HepG2 (cell line): Measurements from ENCODE around the gene USP24. TPM values are rescaled to one million over a fixed set of nuclear protein-coding genes. Genes with fewer than 3 reads are reported as not detected.

Experiments
- ATAC-seq: fragments of 200-7000 bp; cut with Tn5 transposase; 3 replicates; pipeline ENCODE4 v1.9.1; 2020; ENCODE audit warnings: mild to moderate bottlenecking, moderate library complexity
- BruUV-seq: library from RNA; stranded (reverse); fragments of 400-500 nt; replicated peaks from 2 replicates; lab custom pipeline; 2021; lab: Mats Ljungman, UMichigan
- CTCF ChIA-PET: fragments of 300-600 bp; formaldehyde crosslinking; extraction: SDS; loops from one replicate; lab custom pipeline; 2021; ENCODE audit warnings: low total read pairs, inconsistent platforms, low intra/inter-chr PET ratio; lab: Yijun Ruan, JAX
- POLR2A ChIA-PET: fragments of 350-600 bp; sonication (Branson Sonifier 250); formaldehyde crosslinking; loops from one replicate; lab custom pipeline; 2020; ENCODE audit warnings: antibody characterized with exemption, inconsistent platforms; lab: Yijun Ruan, JAX
- DNase-seq: peaks from one replicate; pipeline ENCODE4 v3.0.0-alpha.2; 2015; ENCODE audit warnings: low spot score
- FAIRE-seq: peaks from 3 replicates; lab custom pipeline; 2011; peaks lifted over from hg19 to GRCh38; lab: Jason Lieb, UNC
- H2AFZ ChIP-seq: one replicate; pipeline ENCODE4 v1.6.1; 2011; ENCODE audit warnings: low read length, inconsistent platforms
- H3K27ac ChIP-seq: fragments of 300-600 bp; 3 replicates; pipeline ENCODE4 v1.8.0; 2011; ENCODE audit warnings: mixed run types, mild to moderate bottlenecking, mixed read lengths, low read length, inconsistent platforms; ENCODE audit not compliant: insufficient read depth; ENCODE audit errors: extremely low read length
- H3K27me3 ChIP-seq, 2 experiments: fragments of 200-600 bp in 1 of 2; 2 replicates in 1 of 2; 3 replicates in 1 of 2; pipeline versions ENCODE4 v1.6.0 to v1.8.0; 2011; ENCODE audit warnings: low read length in 2 of 2, mild to moderate bottlenecking in 2 of 2, moderate library complexity in 2 of 2, inconsistent platforms in 1 of 2; ENCODE audit not compliant: insufficient read depth in 2 of 2, control insufficient read depth in 1 of 2
- H3K36me3 ChIP-seq, 2 experiments: fragments of 200-600 bp in 1 of 2; replicated peaks in 1 of 2; 2 replicates in 1 of 2; 3 replicates in 1 of 2; pipeline versions ENCODE4 v1.5.1 to v1.8.0; 2011; ENCODE audit warnings: low read length in 2 of 2, inconsistent platforms in 1 of 2; ENCODE audit not compliant: insufficient read depth in 2 of 2, control insufficient read depth in 1 of 2
- H3K4me1 ChIP-seq: 2 replicates; pipeline ENCODE4 v1.5.1; 2012; ENCODE audit warnings: low read length, inconsistent platforms; ENCODE audit not compliant: insufficient read depth
- H3K4me2 ChIP-seq: 2 replicates; pipeline ENCODE4 v1.6.0; 2011; ENCODE audit warnings: low read depth, low read length, inconsistent platforms
- H3K4me3 ChIP-seq, 3 experiments: fragments of 200-600 bp in 1 of 3; sonication (generic), shearing (Covaris generic) in 1 of 3; replicated peaks in 1 of 3; 2 replicates each; pipeline ENCODE4 v1.5.1; 2011 to 2016; ENCODE audit warnings: low read length in 3 of 3, inconsistent platforms in 2 of 3, low read depth in 2 of 3, mild to moderate bottlenecking in 2 of 3, control low read depth in 1 of 3, mixed read lengths in 1 of 3; ENCODE audit not compliant: insufficient read depth in 1 of 3
- H3K79me2 ChIP-seq: one replicate; pipeline ENCODE4 v1.6.1; 2011; ENCODE audit warnings: low read length, inconsistent platforms; ENCODE audit not compliant: insufficient read depth
- H3K9ac ChIP-seq: 2 replicates; pipeline ENCODE4 v1.6.0; 2011; ENCODE audit warnings: mild to moderate bottlenecking, low read depth, low read length, inconsistent platforms; ENCODE audit not compliant: insufficient read depth
- H3K9me3 ChIP-seq: 2 replicates; pipeline ENCODE4 v1.5.1; 2012; ENCODE audit warnings: mild to moderate bottlenecking, low read length
- H4K20me1 ChIP-seq: 2 replicates; pipeline ENCODE4 v1.6.0; 2011; ENCODE audit warnings: inconsistent platforms, mild to moderate bottlenecking, low read length, moderate library complexity; ENCODE audit not compliant: insufficient read depth
- ARHGAP35 ChIP-seq: sonication (generic); formaldehyde crosslinking; IDR thresholded peaks from 2 replicates; pipeline ENCODE4 v1.9.0; 2022; ENCODE audit warnings: mild to moderate bottlenecking, inconsistent platforms, moderate library complexity, missing genetic modification reagents, borderline replicate concordance
- GABPB1 ChIP-seq: IDR thresholded peaks from 2 replicates; pipeline ENCODE4 v1.6.1; 2016; ENCODE audit warnings: mild to moderate bottlenecking, missing genetic modification reagents, moderate library complexity, missing compliant biosample characterization
- HOXD1 ChIP-seq: sonication (generic); formaldehyde crosslinking; IDR thresholded peaks from 2 replicates; pipeline ENCODE4 v1.5.0; 2020; ENCODE audit warnings: missing genetic modification reagents
- JARID2 ChIP-seq: sonication (generic); formaldehyde crosslinking; IDR thresholded peaks from 2 replicates; pipeline ENCODE4 v1.8.1; 2023; ENCODE audit warnings: missing genetic modification reagents, inconsistent platforms; ENCODE audit not compliant: insufficient replicate concordance
- KMT2A ChIP-seq: sonication (generic); formaldehyde crosslinking; IDR thresholded peaks from 2 replicates; pipeline ENCODE4 v1.4.0; 2020; ENCODE audit warnings: missing genetic modification reagents
- MAFF ChIP-seq: IDR thresholded peaks from 2 replicates; pipeline ENCODE4 v1.6.1; 2011; ENCODE audit warnings: low read depth, low read length, improper control_type of control experiment
- MAFK ChIP-seq, 2 experiments: IDR thresholded peaks in 1 of 2; conservative IDR thresholded peaks in 1 of 2; 2 replicates each; pipeline ENCODE4 v1.6.1; 2011; ENCODE audit warnings: improper control_type of control experiment in 2 of 2, low read length in 2 of 2
- POLR2AphosphoS5 ChIP-seq: IDR thresholded peaks from 2 replicates; pipeline ENCODE4 v1.6.1; 2012; ENCODE audit warnings: low read depth, low read length
- SOX5 ChIP-seq: IDR thresholded peaks from 2 replicates; pipeline ENCODE4 v1.6.1; 2016; ENCODE audit warnings: borderline replicate concordance
- TBX3 ChIP-seq: fragments of 450-650 bp; IDR thresholded peaks from 2 replicates; pipeline ENCODE4 v1.6.1; 2017; ENCODE audit warnings: antibody characterized with exemption, mild to moderate bottlenecking, inconsistent platforms, borderline replicate concordance
- TCF7 ChIP-seq: sonication (generic); IDR thresholded peaks from 2 replicates; pipeline ENCODE4 v1.6.1; 2016; ENCODE audit warnings: antibody characterized with exemption, low read depth
- ZBTB49 ChIP-seq: sonication (generic); formaldehyde crosslinking; IDR thresholded peaks from 2 replicates; pipeline ENCODE4 v1.4.0; 2020; ENCODE audit warnings: missing genetic modification reagents, borderline replicate concordance
- ZNF335 ChIP-seq: sonication (generic); formaldehyde crosslinking; IDR thresholded peaks from 2 replicates; pipeline ENCODE4 v1.4.0; 2020; ENCODE audit warnings: missing genetic modification reagents
- ZNF512B ChIP-seq: sonication (generic); formaldehyde crosslinking; IDR thresholded peaks from 2 replicates; pipeline ENCODE4 v1.5.1; 2020; ENCODE audit warnings: missing genetic modification reagents, mild to moderate bottlenecking, borderline replicate concordance
- ZNF746 ChIP-seq: sonication (generic); formaldehyde crosslinking; IDR thresholded peaks from 2 replicates; pipeline ENCODE4 v1.8.0; 2022; ENCODE audit warnings: mild to moderate bottlenecking, missing genetic modification reagents
- WGBS: methylation state at CpG from one replicate; pipeline ENCODE4 v1.1.6; 2017; ENCODE audit warnings: low lambda C conversion rate; 5-methylcytosine and 5-hydroxymethylcytosine counted together
- in situ Hi-C: cut with HindIII; loops from 2 replicates; pipeline ENCODE4 v1.10.0; 2017; ENCODE audit warnings: low pct_unique_long_range_greater_than_20kb; ENCODE audit not compliant: extremely low pct_ligation_motif_present
- intact Hi-C: fragments of 100-400 bp; cut with micrococcal nuclease; formaldehyde crosslinking; loops from one replicate; pipeline ENCODE4 v1.10.0; 2022; ENCODE audit not compliant: unreplicated experiment
- polyA plus RNA-seq, 8 experiments: library from polyadenylated mRNA; depleted of rRNA in 3 of 8; stranded (reverse) in 7 of 8; unstranded in 1 of 8; fragments of >200 nt; fragmentation: Illumina TruSeq in 4 of 8; extraction: Trizol in 4 of 8; gene quantifications; 2 replicates each; pipeline versions ENCODE4 v1.2.1 to v1.2.3, GENCODE V29; 2011 to 2016; ENCODE audit warnings: low read depth in 4 of 8, missing spikeins in 1 of 8, mixed read lengths in 1 of 8; ENCODE audit not compliant: insufficient read depth in 1 of 8
- total RNA-seq, 5 experiments: library from RNA; depleted of rRNA; stranded (reverse); fragments of >200 nt; fragmentation: Illumina TruSeq; extraction: Trizol; gene quantifications; 2 replicates each; pipeline ENCODE4 v1.2.3, GENCODE V29; 2016; ENCODE audit warnings: low read depth in 1 of 5

USP24 gene
- total and polyA plus RNA-seq, 2 of the 13 experiments (the other 11 are each of a cell fraction or from before 2014, with no cell fraction given): 18.8 to 47.6 TPM

GRCh38 chr1:55095095-55095494, 120.1 kb downstream of the USP24 start:
- peaks cover 24 to 84% of the 10 kb centered on the region in 2 experiments for H3K36me3 ChIP-seq
- POLR2A ChIA-PET: no interaction called here
- WGBS: 97% methylated on average over 5 of the region's 5 CpGs
- no peak overlapping the region for H3K9ac ChIP-seq
- no peak overlapping the region for H3K27ac ChIP-seq
- H4K20me1 ChIP-seq: no peaks in the 10 kb centered on the region
- H3K79me2 ChIP-seq: no peaks in the 10 kb centered on the region
- no peak overlapping the region for H3K4me3 ChIP-seq
- no peaks in the 10 kb centered on the region for H3K4me1 ChIP-seq
- in situ Hi-C loops (no loop called here), intact Hi-C loops (no loop called here)
- DNase-seq (no peak), FAIRE-seq (no peak), ATAC-seq (no peak)
- H3K9me3 ChIP-seq: no peaks in the 10 kb centered on the region
- no peaks in the 10 kb centered on the region for H3K27me3 ChIP-seq
- no peak overlapping the region for H3K4me2 ChIP-seq
- H2AFZ ChIP-seq: no peak overlapping the region
- TF ChIP-seq ZNF512B (CRISPR knock-in tag) (no peak), MAFK (conservative IDR thresholded peaks at IDR 0.05 in 1 of 2, IDR thresholded peaks at IDR 0.05 in 1 of 2; ENCODE audit: low read length in 2 of 2) (peak; percentile 58 to 83), MAFF (peak; percentile 62), ZNF335 (no peak)
- CTCF ChIA-PET: no interaction called here
- no TSS peak for BruUV-seq

GRCh38 chr1:55092475-55092874, 122.7 kb downstream of the USP24 start:
- FAIRE-seq: no peak
- POLR2A ChIA-PET: no interaction called here
- TF ChIP-seq JARID2 (CRISPR knock-in tag) (no peak), POLR2AphosphoS5 (no peak), TCF7 (no peak), ZBTB49 (CRISPR knock-in tag) (no peak), GABPB1 (CRISPR knock-in tag) (no peak), HOXD1 (no peak), KMT2A (no peak), ZNF746 (CRISPR knock-in tag) (no peak), SOX5 (CRISPR knock-in tag) (no peak), TBX3 (no peak), ARHGAP35 (CRISPR knock-in tag) (no peak)

More at GRCh38 chr1:55092475-55092874, 122.7 kb downstream of the USP24 start:
- intact Hi-C loops (no loop called here), in situ Hi-C loops (no loop called here)
- ATAC-seq (no peak), DNase-seq (no peak)
- H4K20me1 ChIP-seq: no peaks in the 10 kb centered on the region
- H3K27me3 ChIP-seq: no peaks in the 10 kb centered on the region
- H3K27ac ChIP-seq: no peak overlapping the region
- H3K79me2 ChIP-seq: no peaks in the 10 kb centered on the region
- H2AFZ ChIP-seq: no peak overlapping the region
- no peak overlapping the region for H3K9ac ChIP-seq
- no peak overlapping the region for H3K4me3 ChIP-seq
- no peaks in the 10 kb centered on the region for H3K4me1 ChIP-seq
- H3K36me3 ChIP-seq: peaks cover 24 to 87% of the 10 kb centered on the region in 2 experiments
- no TSS peak for BruUV-seq
- no peaks in the 10 kb centered on the region for H3K9me3 ChIP-seq
- CTCF ChIA-PET: no interaction called here
- WGBS: 86% methylated on average over 2 of the region's 2 CpGs
- no peak overlapping the region for H3K4me2 ChIP-seq
